ENCODE data around the gene KIAA0232. TPM values are rescaled to one million over a fixed set of nuclear protein-coding genes. Genes with fewer than 3 reads are reported as not detected.

Gene KIAA0232
- total and polyA plus RNA-seq, 9 of the 15 experiments (the other 6 are each of a cell fraction or from before 2014, with no cell fraction given) = 3.5 to 17.4 (median 13.0) TPM

DNA sequence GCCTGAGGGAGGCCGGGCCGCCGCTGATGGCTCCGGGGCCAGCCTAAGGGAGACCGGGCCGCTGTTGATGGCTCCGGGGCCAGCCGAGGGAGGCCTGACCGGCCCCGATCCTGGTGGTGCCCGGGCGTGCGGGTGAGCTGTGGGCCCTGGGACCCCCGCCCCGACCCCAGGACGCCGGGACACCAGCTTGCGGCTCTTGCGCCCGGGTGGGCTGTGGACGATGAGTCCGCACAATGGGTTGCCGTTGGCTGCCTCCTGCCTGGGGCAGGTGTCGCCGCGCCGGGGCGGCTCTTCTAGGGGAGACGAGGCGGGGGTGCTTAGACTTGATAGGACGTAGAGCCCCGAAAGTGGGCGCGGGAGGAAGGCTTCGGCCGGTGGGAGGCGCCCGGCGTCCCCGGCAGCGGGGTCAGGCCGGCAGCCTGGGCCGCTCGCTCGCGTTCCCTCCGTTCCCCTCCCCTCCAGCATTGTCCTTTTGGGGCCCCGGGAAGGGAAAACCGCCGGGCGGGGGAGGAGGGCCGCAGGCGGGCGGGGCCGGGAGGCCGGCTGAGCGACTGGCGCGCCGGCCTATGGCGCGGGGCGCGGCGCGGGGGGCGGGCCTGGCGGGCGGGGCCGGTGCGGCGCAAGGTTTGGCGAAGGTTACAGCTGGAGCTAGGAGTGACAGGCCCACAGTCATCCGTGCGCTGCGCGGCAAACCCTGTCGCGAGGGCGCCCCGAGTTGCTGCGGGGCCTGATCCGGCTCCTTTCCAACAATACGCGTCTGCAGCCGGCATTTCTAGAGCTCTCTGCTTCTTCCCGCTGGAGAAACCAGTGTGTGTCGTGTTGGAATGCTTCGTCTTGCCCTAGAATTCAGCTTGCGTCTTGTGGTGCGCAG lies 819 bp downstream of the KIAA0232 start (continued):
- no peak; the same call in 1 of the 2 replicates for TF ChIP-seq DPF2 (IDR thresholded peaks at IDR 0.05)
- no peak for TF ChIP-seq ZNF785 (CRISPR knock-in tag; IDR thresholded peaks at IDR 0.05)
- no peak for TF ChIP-seq ZNF707 (CRISPR knock-in tag; conservative IDR thresholded peaks at IDR 0.05)
- TF ChIP-seq, protein P1, sequence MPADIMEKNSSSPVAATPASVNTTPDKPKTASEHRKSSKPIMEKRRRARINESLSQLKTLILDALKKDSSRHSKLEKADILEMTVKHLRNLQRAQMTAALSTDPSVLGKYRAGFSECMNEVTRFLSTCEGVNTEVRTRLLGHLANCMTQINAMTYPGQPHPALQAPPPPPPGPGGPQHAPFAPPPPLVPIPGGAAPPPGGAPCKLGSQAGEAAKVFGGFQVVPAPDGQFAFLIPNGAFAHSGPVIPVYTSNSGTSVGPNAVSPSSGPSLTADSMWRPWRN (IDR thresholded peaks at IDR 0.05; ENCODE audit: low read depth) = no peak
- no peak for TF ChIP-seq MXI1 (IDR thresholded peaks at IDR 0.05; ENCODE audit: low read depth, low read length)
- TF ChIP-seq TEAD2 (tag; IDR thresholded peaks at IDR 0.05) = no peak
- TF ChIP-seq BHLHE40 (IDR thresholded peaks at IDR 0.05; ENCODE audit: low read length) = 0 out of 2 replicates have a peak, but pooled peaks have one; percentile 11
- TF ChIP-seq MYNN (IDR thresholded peaks at IDR 0.05) = no peak
- TF ChIP-seq MYNN (CRISPR knock-in tag; IDR thresholded peaks at IDR 0.05) = no peak
- TF ChIP-seq MEIS2 (IDR thresholded peaks at IDR 0.05; ENCODE audit: partially characterized antibody) = peak; percentile 28
- no peak for TF ChIP-seq ZNF561 (CRISPR knock-in tag; conservative IDR thresholded peaks at IDR 0.05)
- TF ChIP-seq NR2F6 (CRISPR knock-in tag; IDR thresholded peaks at IDR 0.05) = peak; percentile 60; the same call in 1 of the 2 replicates
- TF ChIP-seq RHOXF2B (CRISPR knock-in tag; conservative IDR thresholded peaks at IDR 0.05) = no peak
- TF ChIP-seq ILK (tag; IDR thresholded peaks at IDR 0.05; ENCODE audit: borderline replicate concordance, low read depth) = no peak
- TF ChIP-seq MCM2 (IDR thresholded peaks at IDR 0.05; ENCODE audit: low read depth) = no peak
- TF ChIP-seq, protein P2, sequence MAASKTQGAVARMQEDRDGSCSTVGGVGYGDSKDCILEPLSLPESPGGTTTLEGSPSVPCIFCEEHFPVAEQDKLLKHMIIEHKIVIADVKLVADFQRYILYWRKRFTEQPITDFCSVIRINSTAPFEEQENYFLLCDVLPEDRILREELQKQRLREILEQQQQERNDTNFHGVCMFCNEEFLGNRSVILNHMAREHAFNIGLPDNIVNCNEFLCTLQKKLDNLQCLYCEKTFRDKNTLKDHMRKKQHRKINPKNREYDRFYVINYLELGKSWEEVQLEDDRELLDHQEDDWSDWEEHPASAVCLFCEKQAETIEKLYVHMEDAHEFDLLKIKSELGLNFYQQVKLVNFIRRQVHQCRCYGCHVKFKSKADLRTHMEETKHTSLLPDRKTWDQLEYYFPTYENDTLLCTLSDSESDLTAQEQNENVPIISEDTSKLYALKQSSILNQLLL (CRISPR knock-in tag; IDR thresholded peaks at IDR 0.05; ENCODE audit: borderline replicate concordance) = no peak
- no peak for TF ChIP-seq SRF (CRISPR knock-in tag; IDR thresholded peaks at IDR 0.05)
- peak in 1 of 2 experiments; percentile 81; a peak in 2 of 4 replicates for TF ChIP-seq HDAC1 (IDR thresholded peaks at IDR 0.05)
- no peak for TF ChIP-seq HDAC2 (IDR thresholded peaks at IDR 0.05)
- TF ChIP-seq L3MBTL2 (IDR thresholded peaks at IDR 0.05) = no peak
- TF ChIP-seq, protein P3, sequence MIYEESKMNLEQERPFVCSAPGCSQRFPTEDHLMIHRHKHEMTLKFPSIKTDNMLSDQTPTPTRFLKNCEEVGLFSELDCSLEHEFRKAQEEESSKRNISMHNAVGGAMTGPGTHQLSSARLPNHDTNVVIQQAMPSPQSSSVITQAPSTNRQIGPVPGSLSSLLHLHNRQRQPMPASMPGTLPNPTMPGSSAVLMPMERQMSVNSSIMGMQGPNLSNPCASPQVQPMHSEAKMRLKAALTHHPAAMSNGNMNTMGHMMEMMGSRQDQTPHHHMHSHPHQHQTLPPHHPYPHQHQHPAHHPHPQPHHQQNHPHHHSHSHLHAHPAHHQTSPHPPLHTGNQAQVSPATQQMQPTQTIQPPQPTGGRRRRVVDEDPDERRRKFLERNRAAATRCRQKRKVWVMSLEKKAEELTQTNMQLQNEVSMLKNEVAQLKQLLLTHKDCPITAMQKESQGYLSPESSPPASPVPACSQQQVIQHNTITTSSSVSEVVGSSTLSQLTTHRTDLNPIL (CRISPR knock-in tag; IDR thresholded peaks at IDR 0.05) = no peak
- TF ChIP-seq ZNF311 (CRISPR knock-in tag; IDR thresholded peaks at IDR 0.05) = no peak
- no peak for TF ChIP-seq ZKSCAN8 (CRISPR knock-in tag; IDR thresholded peaks at IDR 0.05)
- TF ChIP-seq ZNF324 (CRISPR knock-in tag; IDR thresholded peaks at IDR 0.05) = no peak
- TF ChIP-seq KAT8 (IDR thresholded peaks at IDR 0.05; ENCODE audit: low read depth) = no peak
- TF ChIP-seq PHB (CRISPR knock-in tag; IDR thresholded peaks at IDR 0.05) = peak; percentile 93
- TF ChIP-seq BRCA1 (IDR thresholded peaks at IDR 0.05) = no peak
- TF ChIP-seq BRCA1 (CRISPR knock-in tag; IDR thresholded peaks at IDR 0.05) = no peak
- TF ChIP-seq SIX5 (IDR thresholded peaks at IDR 0.05; ENCODE audit: borderline replicate concordance in 1 of 2, insufficient read depth in 1 of 2, low read depth in 1 of 2, low read length in 2 of 2) = no peak

Data from K562 (cell line).